ENCODE measurements around the gene TMEM72.

TMEM72 gene

DNA sequence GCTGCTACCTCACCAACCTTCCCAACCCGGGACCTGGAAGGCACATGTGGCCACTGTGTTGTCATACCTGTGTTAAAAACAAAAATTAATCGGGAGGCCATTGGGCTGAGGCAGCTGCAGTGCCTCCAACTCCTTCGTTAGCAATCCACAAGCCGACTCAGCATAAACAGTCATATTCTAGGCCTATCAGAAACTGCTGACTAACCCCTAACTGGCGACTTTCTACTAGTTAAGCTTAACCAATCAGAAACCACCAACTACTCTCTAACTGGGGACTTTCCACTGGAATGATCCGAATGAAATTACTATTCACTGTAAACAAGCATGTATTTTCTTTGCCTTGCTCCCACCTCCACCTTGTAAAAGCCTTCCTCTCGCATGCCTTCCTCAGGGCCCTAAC, 14.1 kb upstream of the TMEM72 start:
- no peak for TF ChIP-seq GATA1 (IDR thresholded peaks at IDR 0.05; ENCODE audit: low read depth, low read length)
- TF ChIP-seq POLR2A (IDR thresholded peaks at IDR 0.05; ENCODE audit: low read length) = no peak

DNA sequence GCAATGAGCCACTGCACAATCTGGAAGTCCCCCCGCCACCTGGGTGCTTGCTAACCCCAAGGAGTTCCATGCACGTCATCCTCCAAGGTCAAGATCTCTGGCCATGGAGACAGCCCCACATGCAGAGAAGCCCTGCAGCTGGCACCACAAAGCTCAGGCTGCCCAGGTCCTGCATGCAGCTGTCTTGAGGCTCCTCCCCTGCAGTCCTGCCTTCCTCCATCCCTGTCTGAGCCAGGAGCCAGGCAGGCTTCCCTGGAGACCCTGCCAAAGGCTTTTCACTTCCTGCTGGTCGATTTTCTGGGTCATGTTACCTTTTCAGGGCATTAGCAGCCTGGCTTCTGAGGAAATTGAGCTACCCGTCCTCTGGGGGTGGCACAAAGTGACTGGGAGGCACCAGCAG, 12.5 kb upstream of the TMEM72 start:
- no peak for TF ChIP-seq POLR2A (IDR thresholded peaks at IDR 0.05; ENCODE audit: low read length)
- TF ChIP-seq GATA1 (IDR thresholded peaks at IDR 0.05; ENCODE audit: low read depth, low read length) = no peak
- no peak for DNase-seq

More for the DNA sequence above, 14.1 kb upstream of the TMEM72 start:
- DNase-seq = peak; percentile 15 to 30

DNA sequence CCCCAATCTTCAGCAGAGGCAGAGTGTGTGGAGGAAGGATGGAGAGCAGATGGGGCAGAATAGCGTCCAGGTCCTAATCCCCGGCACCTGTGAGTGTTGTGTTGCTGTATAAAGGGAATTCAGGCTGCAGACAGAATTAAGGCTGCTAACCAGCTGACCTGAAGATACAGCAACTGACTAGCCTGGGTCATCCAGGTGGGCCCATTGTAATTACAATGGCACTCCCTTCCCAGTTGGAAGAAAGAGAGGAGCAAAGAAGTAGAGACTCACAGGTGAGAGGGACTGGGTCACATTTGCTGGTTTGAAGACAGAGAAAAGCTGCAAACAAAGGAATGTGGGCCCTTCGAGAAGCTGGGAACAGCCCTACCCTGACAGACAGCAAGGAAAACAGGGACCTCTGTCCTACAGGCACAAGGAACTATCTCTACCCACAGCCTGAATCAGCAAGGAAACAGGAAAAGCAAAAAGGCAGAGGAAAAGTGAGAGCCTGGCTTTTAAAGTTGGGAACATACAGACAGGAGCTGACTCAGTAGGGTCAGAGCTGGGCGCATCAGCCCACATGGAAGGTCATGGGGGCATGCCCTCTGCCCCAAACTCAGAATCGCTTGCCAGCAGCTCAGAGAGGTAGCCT, 11.6 kb upstream of the TMEM72 start:
- no peak for DNase-seq
- no peak for TF ChIP-seq GATA1 (IDR thresholded peaks at IDR 0.05; ENCODE audit: low read depth, low read length)
- TF ChIP-seq POLR2A (IDR thresholded peaks at IDR 0.05; ENCODE audit: low read length) = no peak

DNA sequence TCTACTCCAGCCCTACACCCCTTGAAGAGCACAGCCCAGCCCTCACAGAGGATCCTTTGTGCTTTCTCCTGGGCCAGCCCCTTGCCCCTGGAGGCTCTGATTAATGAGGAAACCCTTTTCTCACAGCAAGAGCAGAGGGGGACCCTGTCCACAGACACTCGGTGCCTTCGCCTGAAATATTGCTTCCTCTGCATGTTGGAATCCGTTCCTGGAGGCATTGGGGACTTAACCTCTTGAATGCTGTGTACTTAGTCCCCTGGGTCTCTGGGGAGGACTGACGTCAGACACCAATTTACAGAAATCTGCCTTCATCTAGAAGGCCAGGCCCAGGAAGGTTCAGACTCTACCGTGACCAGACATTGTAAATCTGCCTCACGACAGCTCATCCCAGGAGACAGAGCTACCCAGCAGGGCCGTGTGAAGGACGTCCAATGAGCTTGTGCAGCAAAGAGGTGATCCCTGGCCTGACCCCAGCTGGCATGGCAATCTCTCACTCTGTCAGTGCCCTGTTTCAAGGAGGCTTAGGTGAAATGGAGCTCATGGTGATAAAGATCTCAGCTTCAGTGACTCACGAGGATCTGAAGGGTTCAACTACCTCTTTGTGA, 8.1 kb upstream of the TMEM72 start:
- DNase-seq = no peak
- no peak for TF ChIP-seq POLR2A (IDR thresholded peaks at IDR 0.05; ENCODE audit: low read length)
- TF ChIP-seq GATA1 (IDR thresholded peaks at IDR 0.05; ENCODE audit: low read depth, low read length) = no peak

DNA sequence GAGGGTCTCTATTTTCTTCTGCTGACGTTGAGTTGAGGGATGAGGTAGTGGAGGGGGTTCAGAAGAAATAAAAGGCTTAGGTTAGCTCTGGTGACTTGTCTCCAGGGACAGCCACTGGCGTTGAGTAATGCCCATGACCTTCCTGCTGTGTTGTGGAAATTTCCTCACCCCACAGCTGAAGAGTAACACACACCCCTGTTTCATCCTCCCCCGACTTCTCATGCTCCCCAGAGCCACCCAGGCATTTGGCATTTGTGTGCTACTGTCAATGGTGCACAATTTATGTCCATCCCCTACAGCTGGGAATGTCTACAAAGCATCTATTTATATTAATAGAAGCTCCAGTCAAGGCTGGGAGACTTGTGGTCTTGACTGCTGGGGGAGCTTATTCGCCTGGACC, 4.7 kb upstream of the TMEM72 start:
- TF ChIP-seq GATA1 (IDR thresholded peaks at IDR 0.05; ENCODE audit: low read depth, low read length) = no peak
- TF ChIP-seq POLR2A (IDR thresholded peaks at IDR 0.05; ENCODE audit: low read length) = no peak
- no peak for DNase-seq

DNA sequence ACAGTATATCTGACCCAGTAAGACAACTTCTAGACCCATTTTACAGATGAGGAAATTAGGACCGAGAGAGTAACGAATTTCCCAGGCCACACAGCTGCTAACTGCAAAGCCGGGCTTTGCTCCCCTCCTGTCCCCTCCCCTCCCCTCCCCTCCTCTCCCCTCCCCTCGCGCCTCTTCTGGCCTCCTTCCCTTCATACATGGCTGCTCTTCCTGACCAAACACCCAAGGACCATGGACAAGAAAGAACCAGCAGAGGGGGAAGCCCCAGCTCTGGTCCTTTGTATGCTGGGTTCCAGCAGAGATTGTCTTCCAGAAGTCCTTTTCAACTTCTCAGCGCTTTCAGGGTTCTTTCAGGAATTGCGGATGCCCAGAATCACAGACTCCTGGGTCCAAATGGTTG, 3.6 kb upstream of the TMEM72 start:
- TF ChIP-seq GATA1 (IDR thresholded peaks at IDR 0.05; ENCODE audit: low read depth, low read length) = no peak
- no peak for TF ChIP-seq POLR2A (IDR thresholded peaks at IDR 0.05; ENCODE audit: low read length)
- DNase-seq = no peak

DNA sequence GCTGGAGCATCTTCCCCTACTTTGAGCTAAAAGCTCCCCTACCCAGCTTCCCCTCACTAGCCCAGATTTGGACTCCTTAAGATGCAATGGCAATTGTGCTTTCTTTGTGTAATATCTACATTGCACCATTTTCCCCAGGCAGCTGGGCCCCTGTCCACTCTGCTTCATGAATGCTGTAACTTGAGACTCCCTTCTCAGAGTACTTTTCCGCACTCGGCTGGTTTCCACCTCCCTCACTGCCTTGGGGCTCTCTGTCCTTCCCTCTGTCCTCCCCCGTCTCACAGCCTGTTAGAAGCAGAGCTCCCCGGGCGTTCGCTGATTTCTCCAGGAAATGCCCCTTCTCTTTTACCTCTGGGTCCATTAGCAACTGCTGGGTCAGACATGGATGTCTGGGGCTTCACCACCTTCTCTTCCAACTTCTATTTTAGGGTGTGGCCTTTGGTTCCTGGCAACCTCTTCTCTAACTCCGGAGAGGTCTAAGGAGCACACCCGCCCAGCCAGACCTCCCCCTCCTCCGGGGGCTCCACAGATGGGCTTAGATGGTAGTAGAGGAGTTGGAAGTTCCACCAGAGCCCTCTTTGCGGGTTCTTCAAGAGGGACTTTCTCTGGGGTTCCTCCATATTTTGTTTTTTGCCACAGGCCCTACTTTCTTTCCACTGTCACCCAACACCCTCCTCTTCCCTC, 2.9 kb upstream of the TMEM72 start:
- TF ChIP-seq POLR2A (IDR thresholded peaks at IDR 0.05; ENCODE audit: low read length) (no peak), GATA1 (IDR thresholded peaks at IDR 0.05; ENCODE audit: low read depth, low read length) (no peak)
- DNase-seq = no peak

DNA sequence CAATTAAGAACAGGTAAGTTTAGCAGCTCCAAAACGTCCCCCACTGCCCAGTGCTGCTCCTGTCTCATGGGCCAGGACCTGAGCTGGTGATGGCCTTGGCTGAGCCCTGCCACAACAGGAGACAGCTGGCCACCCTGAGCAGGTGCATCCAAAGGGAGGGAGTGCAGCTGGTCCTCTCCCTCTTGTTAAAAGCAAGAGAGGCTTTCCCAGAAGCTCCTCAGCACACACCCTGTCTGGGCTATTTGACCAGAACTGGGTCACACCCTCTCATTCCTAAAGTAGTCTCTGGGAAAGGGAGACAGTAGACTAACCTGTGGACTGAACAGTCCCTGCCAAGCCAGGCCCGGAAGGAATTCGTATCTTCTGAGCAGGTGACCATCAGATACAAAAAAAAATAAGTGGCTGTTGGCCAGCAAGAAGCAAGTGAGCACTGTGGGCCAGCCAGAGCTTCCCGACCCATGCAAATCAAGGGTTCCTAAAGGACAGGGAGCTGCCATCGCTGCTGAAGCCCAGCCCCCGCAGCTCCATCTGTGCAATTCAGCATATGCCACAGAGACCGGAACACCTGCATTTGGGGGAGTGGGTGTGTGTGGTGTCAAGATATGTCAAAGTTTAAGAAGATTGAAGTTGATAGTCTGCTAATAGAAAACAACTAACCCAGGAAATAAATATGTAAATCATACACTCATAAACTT, 2.1 kb upstream of the TMEM72 start:
- TF ChIP-seq POLR2A (IDR thresholded peaks at IDR 0.05; ENCODE audit: low read length) (no peak), GATA1 (IDR thresholded peaks at IDR 0.05; ENCODE audit: low read depth, low read length) (no peak)
- DNase-seq = no peak

DNA sequence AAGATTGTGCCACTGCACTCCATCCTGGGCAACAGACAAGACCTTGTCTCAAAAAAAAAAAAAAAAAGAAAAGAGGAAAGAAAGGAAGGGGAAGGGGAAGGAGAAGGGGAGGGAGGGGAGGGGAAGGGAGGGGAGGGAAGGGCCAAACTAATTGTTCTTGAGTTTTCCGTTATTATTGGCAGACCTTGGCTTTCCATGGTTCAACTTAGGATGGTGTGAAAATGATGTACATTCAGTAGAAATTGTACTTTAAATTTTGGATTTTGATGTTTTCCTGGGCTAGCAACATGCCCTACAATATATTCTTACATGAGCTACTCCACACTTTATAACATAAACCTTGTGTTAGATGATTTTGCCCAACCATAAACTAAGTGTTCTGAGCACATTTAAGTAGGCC, 1.2 kb upstream of the TMEM72 start:
- TF ChIP-seq POLR2A (IDR thresholded peaks at IDR 0.05; ENCODE audit: low read length) (no peak), GATA1 (IDR thresholded peaks at IDR 0.05; ENCODE audit: low read depth, low read length) (no peak)
- DNase-seq = no peak

DNA sequence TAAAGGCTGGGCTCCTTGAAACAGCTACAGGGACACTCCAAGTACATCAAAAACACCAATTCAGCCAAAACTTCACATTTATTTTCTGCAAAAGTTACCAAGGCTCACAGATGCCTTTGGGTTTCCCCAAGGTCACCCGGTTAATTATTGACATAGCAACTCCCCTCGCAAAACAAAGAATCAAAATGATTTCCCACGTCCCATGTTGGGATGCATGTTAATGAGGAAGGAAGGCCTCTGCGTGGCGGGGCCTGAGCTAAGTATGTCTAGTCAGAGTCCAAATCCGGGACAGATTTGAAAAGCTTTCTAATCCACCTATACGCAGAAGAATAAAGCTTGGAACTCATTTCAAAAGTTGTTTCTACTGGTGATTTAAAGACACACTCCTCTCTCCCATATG, 535 bp upstream of the TMEM72 start:
- DNase-seq = no peak
- TF ChIP-seq POLR2A (IDR thresholded peaks at IDR 0.05; ENCODE audit: low read length) (no peak), GATA1 (IDR thresholded peaks at IDR 0.05; ENCODE audit: low read depth, low read length) (no peak)

DNA sequence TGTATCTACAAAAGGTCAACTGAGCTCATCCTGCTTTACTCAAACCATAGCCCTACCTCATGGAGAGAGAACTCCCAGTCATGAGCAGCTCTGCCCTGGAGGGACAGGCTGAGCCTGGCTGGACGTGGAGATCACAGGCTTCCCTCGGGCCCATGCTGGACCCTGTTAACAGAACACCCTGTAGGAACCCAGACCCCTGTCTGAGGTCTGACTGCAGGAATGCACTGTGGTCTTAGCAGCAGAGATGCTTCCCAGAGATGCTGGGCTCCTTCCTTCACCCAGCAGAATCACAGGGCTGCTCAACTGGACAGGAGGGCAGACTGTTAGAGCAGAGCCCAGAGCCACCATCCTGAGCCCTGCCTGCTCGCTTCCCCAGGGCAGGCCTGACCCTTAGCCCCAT, 814 bp downstream of the TMEM72 start:
- no peak for TF ChIP-seq POLR2A (IDR thresholded peaks at IDR 0.05; ENCODE audit: low read length)
- no peak for TF ChIP-seq GATA1 (IDR thresholded peaks at IDR 0.05; ENCODE audit: low read depth, low read length)
- DNase-seq = no peak

DNA sequence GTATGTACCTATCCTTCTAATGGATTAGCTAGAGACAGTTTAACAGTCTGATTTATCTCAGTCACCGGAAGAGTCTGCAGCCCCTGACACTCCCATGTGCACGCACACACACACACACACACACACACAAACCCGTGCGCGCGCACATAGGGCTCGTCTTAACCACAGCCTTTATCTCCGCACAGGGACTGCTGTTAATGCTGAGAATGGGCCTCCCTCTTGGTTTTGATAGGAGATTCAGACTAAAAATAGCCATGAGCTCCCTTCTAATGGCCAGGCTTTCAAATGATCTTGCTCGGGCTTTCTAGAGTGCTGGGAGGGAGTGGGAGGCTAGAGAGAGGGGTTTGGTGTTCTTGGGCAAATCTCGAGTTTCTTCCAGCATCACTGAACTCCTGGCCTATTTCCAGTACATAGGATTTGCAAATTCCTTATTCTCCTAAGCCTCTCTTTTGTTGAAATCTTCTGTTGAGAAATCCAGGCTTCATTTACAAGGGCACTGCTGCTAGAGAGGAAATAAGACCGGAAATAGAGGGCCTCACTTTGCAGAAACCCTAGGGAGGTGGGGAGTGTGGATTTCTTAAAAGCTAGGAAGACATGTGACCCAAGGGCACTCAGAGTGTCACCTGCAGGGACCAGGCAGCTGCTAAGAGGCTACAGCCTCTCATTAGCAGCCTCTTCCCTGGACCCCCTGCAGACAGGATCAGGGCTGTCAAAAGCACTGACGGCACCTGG, 2.4 kb downstream of the TMEM72 start:
- peak; percentile 80 to 94 for DNase-seq
- TF ChIP-seq GATA1 (IDR thresholded peaks at IDR 0.05; ENCODE audit: low read depth, low read length) (no peak), POLR2A (IDR thresholded peaks at IDR 0.05; ENCODE audit: low read length) (no peak)

DNA sequence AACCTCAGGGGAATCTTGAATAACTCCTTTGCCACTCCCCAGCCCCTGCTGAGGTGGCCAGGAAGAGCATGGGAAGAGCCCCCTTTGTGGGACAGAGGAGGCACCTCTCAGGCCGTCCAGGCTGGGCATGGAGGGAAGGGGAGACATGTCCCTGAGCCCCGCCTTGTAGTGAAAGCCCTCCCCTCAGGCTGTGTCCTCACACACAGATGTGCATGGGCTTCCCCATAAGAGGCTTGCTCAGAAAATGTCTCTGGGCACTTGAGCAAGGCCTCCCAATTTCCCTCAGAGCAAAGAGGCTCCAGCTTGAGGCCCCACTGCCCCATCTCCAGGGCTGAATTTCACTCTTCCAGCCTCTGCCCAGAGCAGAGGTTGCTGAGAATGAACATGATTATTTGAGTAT, 3.8 kb downstream of the TMEM72 start:
- TF ChIP-seq GATA1 (IDR thresholded peaks at IDR 0.05; ENCODE audit: low read depth, low read length) (no peak), POLR2A (IDR thresholded peaks at IDR 0.05; ENCODE audit: low read length) (no peak)
- DNase-seq = no peak

DNA sequence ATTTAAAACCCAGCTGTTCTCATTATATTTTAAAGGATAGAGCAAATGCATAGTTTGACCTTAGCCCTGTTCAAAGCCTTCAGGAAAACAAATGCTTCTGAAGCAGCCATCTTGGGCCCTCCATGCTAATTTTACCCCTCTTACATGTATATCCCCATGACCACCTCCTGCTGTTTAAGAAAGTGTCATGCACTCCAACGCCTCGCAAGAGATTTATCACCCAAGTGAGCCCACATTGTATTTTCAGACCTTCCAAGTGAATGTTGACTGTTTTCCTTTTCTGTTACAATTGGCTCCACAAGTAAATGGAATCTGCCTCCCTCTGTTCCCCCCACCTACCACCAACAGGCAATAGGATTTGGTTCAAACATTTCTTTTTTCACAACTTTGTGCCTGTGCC, 5.3 kb downstream of the TMEM72 start:
- DNase-seq = no peak
- TF ChIP-seq POLR2A (IDR thresholded peaks at IDR 0.05; ENCODE audit: low read length) (no peak), GATA1 (IDR thresholded peaks at IDR 0.05; ENCODE audit: low read depth, low read length) (no peak)

Measured in erythroblast (primary cell).